PC-9 (cell line): ENCODE measurements around the gene CHMP2B. TPM values are rescaled to one million over a fixed set of nuclear protein-coding genes. Genes with fewer than 3 reads are reported as not detected.
"Not testable (repeated sequence)": the region's sequence is repeated elsewhere in the genome, so short reads cannot be mapped to it uniquely, and the experiment has no call there.

Source experiments
- BruUV-seq: library from RNA; stranded (reverse); fragments of 400-500 nt; replicated peaks from 2 replicates; lab custom pipeline; 2021; lab: Mats Ljungman, UMichigan
- CTCF ChIA-PET: fragments of 300-600 bp; sonication (Branson Sonifier 250); formaldehyde crosslinking; loops from one replicate; lab custom pipeline; 2022; ENCODE audit warnings: antibody characterized with exemption; lab: Charles Lee
- POLR2A ChIA-PET: fragments of 300-600 bp; sonication (Branson Sonifier 250); formaldehyde crosslinking; loops from one replicate; lab custom pipeline; 2022; ENCODE audit warnings: antibody characterized with exemption; ENCODE audit not compliant: unreplicated experiment; lab: Charles Lee
- DNase-seq, 2 experiments: peaks; one replicate each; pipeline versions ENCODE4 v3.0.0 to v3.0.0-alpha.2; 2015 to 2022; ENCODE audit warnings: mixed read lengths in 1 of 2
- H2AFZ ChIP-seq: fragments of 200-600 bp; sonication (generic); 2 replicates; pipeline ENCODE4 v1.8.1; 2017; ENCODE audit warnings: antibody characterized with exemption
- H3F3A ChIP-seq: fragments of 200-600 bp; sonication (generic); 2 replicates; pipeline ENCODE4 v1.8.1; 2017; ENCODE audit warnings: antibody characterized with exemption, mild to moderate bottlenecking, low read depth; ENCODE audit not compliant: insufficient read depth
- H3K27ac ChIP-seq: fragments of 200-600 bp; sonication (generic); 2 replicates; pipeline ENCODE4 v1.6.1; 2016; ENCODE audit warnings: mixed run types
- H3K27me3 ChIP-seq: fragments of 200-600 bp; sonication (generic); 2 replicates; pipeline ENCODE4 v1.6.1; 2016; ENCODE audit warnings: low read depth, mixed run types; ENCODE audit not compliant: insufficient read depth
- H3K36me3 ChIP-seq: fragments of 200-600 bp; sonication (generic); 2 replicates; pipeline ENCODE4 v1.6.1; 2016; ENCODE audit warnings: low read depth, mixed run types
- H3K4me1 ChIP-seq: fragments of 200-600 bp; sonication (generic); replicated peaks from 2 replicates; pipeline ENCODE4 v1.6.1; 2016; ENCODE audit warnings: mixed run types; ENCODE audit not compliant: insufficient read depth
- H3K4me2 ChIP-seq: fragments of 200-600 bp; sonication (generic); 2 replicates; pipeline ENCODE4 v1.6.1; 2017; ENCODE audit warnings: mixed run types
- H3K4me3 ChIP-seq: fragments of 200-600 bp; sonication (generic); 2 replicates; pipeline ENCODE4 v1.6.1; 2016; ENCODE audit warnings: mixed run types
- H3K79me2 ChIP-seq: fragments of 200-600 bp; sonication (generic); 2 replicates; pipeline ENCODE4 v1.6.1; 2017; ENCODE audit warnings: low read depth, mixed run types
- H3K9me2 ChIP-seq: fragments of 200-600 bp; sonication (generic); 2 replicates; pipeline ENCODE4 v1.8.1; 2017; ENCODE audit warnings: mild to moderate bottlenecking; ENCODE audit not compliant: insufficient read depth
- H3K9me3 ChIP-seq: fragments of 200-600 bp; sonication (generic); 2 replicates; pipeline ENCODE4 v1.8.1; 2016; ENCODE audit warnings: low read depth; ENCODE audit not compliant: insufficient read depth
- H4K20me1 ChIP-seq: fragments of 200-600 bp; sonication (generic); 2 replicates; pipeline ENCODE4 v1.8.1; 2017; ENCODE audit not compliant: insufficient read depth
- EZH2 ChIP-seq: fragments of 200-600 bp; sonication (generic); IDR thresholded peaks from 2 replicates; pipeline ENCODE4 v1.8.0; 2017; ENCODE audit warnings: antibody characterized with exemption, low read depth
- intact Hi-C: fragments of 100-400 bp; cut with micrococcal nuclease; formaldehyde crosslinking; loops from one replicate; pipeline ENCODE4 v1.10.0; 2022; ENCODE audit not compliant: unreplicated experiment
- microRNA-seq: library from miRNA; unstranded; fragments of <30 nt; microRNA quantifications from one replicate; pipeline ENCODE4 v1.2.0, GENCODE V29; 2021; ENCODE audit warnings: borderline number of aligned reads, borderline replicate concordance
- total RNA-seq: library from RNA; stranded (reverse); gene quantifications from 2 replicates; pipeline ENCODE4 v1.2.3, GENCODE V29; 2021
- TF ChIP-seq, protein P1 (sequence below): fragments of 200-600 bp; sonication (generic); conservative IDR thresholded peaks from 2 replicates; pipeline ENCODE4 v1.6.1; 2017; ENCODE audit warnings: mixed run types, antibody characterized with exemption, mild to moderate bottlenecking, moderate library complexity

The CHMP2B gene
- total RNA-seq, 1 experiment from 2014 or later = 54.6 TPM

DNA sequence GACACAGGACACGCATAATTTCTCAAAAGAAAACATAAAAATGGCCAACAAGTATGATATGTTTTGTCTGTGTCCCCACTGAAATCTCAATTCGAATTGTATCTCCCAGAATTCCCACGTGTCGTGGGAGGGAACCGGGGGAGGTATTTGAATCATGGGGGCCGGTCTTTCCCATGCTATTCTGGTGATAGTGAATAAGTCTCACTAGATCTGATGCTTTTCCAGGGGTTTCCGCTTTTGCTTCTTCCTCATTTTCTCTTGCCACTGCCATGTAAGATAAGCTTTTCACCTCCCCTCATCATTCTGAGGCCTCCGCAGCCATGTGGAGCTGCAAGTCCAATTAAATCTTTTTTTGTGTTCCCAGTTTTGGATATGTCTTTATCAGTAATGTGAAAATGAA lies 61.3 kb downstream of the CHMP2B start:
- no peaks in the 10 kb centered on the region for H3K27me3 ChIP-seq
- H3K27ac ChIP-seq = no peak overlapping the region
- H3K79me2 ChIP-seq = no peaks in the 10 kb centered on the region
- no TSS peak for BruUV-seq
- H3K9me3 ChIP-seq = no peaks in the 10 kb centered on the region
- no peak overlapping the region for H3K4me3 ChIP-seq
- H3K4me2 ChIP-seq = no peak overlapping the region
- no peaks in the 10 kb centered on the region; the same call in 1 of the 2 replicates for H4K20me1 ChIP-seq
- H3K4me1 ChIP-seq = no peaks in the 10 kb centered on the region
- H3F3A ChIP-seq = no peaks in the 10 kb centered on the region
- H2AFZ ChIP-seq = peak overlapping the region; percentile 48; the same call in 1 of the 2 replicates
- H3K9me2 ChIP-seq = no peaks in the 10 kb centered on the region
- intact Hi-C loops = no loop called here
- POLR2A ChIA-PET = no interaction called here
- no peaks in the 10 kb centered on the region for H3K36me3 ChIP-seq
- no peak for TF ChIP-seq EZH2
- TF ChIP-seq, protein P1, sequence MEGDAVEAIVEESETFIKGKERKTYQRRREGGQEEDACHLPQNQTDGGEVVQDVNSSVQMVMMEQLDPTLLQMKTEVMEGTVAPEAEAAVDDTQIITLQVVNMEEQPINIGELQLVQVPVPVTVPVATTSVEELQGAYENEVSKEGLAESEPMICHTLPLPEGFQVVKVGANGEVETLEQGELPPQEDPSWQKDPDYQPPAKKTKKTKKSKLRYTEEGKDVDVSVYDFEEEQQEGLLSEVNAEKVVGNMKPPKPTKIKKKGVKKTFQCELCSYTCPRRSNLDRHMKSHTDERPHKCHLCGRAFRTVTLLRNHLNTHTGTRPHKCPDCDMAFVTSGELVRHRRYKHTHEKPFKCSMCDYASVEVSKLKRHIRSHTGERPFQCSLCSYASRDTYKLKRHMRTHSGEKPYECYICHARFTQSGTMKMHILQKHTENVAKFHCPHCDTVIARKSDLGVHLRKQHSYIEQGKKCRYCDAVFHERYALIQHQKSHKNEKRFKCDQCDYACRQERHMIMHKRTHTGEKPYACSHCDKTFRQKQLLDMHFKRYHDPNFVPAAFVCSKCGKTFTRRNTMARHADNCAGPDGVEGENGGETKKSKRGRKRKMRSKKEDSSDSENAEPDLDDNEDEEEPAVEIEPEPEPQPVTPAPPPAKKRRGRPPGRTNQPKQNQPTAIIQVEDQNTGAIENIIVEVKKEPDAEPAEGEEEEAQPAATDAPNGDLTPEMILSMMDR = no peak
- no peak for DNase-seq
- CTCF ChIA-PET = no interaction called here

DNA sequence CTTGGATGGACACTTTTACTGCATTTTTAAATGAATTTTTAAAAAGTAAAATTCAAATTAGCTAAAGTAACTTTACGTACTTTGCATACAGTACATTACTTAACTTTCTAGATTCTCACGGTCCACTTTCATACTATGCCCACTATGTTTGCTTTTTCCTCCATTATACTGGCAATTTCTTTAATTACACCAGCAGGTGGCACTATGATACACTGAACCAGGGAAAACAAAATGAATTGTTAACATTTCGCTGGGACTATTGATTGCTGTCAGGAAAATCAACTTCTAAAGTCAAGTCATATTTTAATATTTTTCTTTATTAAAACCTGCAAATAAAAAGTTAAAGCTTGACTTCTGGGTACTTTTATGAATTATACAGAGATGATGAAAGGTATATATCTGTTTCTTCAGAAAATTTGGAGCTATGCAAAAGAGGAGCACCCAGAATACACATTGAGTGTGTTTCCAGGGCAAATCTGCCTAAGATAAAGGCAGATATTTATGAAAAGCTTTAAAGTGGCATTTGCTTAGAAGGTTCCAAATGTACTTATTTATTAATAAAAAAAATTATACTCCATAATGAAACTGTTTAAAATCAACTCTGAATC lies 71.1 kb downstream of the CHMP2B start:
- Histone ChIP-seq H3K79me2 (no peaks in the 10 kb centered on the region), H3K36me3 (no peaks in the 10 kb centered on the region), H3K9me3 (no peaks in the 10 kb centered on the region), H2AFZ (no peak overlapping the region), H3K27me3 (no peaks in the 10 kb centered on the region), H3K4me2 (no peak overlapping the region), H3K9me2 (no peaks in the 10 kb centered on the region), H3K4me3 (no peak overlapping the region), H3K4me1 (no peaks in the 10 kb centered on the region), H3F3A (no peaks in the 10 kb centered on the region), H3K27ac (no peak overlapping the region), H4K20me1 (no peaks in the 10 kb centered on the region)
- ChIA-PET CTCF (interaction anchor here (0.5 to 1.5 kb wide), 6 partner anchors 16 to 206 kb away, joined by 3 to 8 read pairs (median 3); no protein-coding TSS in a partner anchor), POLR2A (interaction anchor here (0.5 kb wide), 1 partner anchor 93 kb away, joined by 3 read pairs; no protein-coding TSS in a partner anchor)
- intact Hi-C loops = loop anchor here (1.0 to 2.0 kb wide), 4 partner anchors 52 to 705 kb away; no protein-coding TSS in a partner anchor
- DNase-seq = no peak
- no peak for TF ChIP-seq EZH2
- TF ChIP-seq, protein P1 = peak; percentile 89
- no TSS peak for BruUV-seq

DNA sequence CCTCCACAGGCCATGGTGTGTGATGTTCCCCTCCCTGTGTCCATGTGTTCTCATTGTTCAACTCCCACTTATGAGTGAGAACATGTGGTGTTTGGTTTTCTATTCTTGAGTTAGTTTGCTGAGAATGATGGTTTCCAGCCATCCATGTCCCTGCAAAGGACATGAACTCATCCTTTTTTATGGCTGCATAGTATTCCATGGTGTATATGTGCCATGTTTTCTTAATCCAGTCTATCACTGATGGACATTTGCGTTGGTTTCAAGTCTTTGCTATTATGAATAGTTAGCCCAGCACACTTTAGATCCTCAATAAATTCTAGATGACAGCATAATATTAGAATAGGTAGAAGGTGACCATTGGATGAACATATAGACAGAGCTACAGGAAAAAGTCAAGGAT lies 77.9 kb downstream of the CHMP2B start:
- CTCF ChIA-PET, H3K4me1 ChIP-seq: not testable (repeated sequence)

More for the DNA sequence above, 77.9 kb downstream of the CHMP2B start:
- H2AFZ ChIP-seq, H3K27me3 ChIP-seq, H3K79me2 ChIP-seq, intact Hi-C loops, H3K4me2 ChIP-seq, POLR2A ChIA-PET, BruUV-seq, DNase-seq, H4K20me1 ChIP-seq, H3K4me3 ChIP-seq, H3K36me3 ChIP-seq, H3K9me3 ChIP-seq, H3F3A ChIP-seq, H3K9me2 ChIP-seq, H3K27ac ChIP-seq: not testable (repeated sequence)

Small RNAs within 50 kb of the gene (microRNA-seq; reads per million reads assigned to microRNA genes)
- not detected for gene MIR4795

Other genes with a start within 250 kb of the CHMP2B start
- 20.5 and 26.8 TPM in 2 replicates for gene VGLL3, start 236.2 kb upstream of the CHMP2B start, total RNA-seq
- gene POU1F1, start 49.3 kb downstream of the CHMP2B start, total RNA-seq = not detected in 2 replicates